Superior temporal gyrus (tissue), 1 donor: ENCODE data around the gene SLC47A2.

Experiments
- DNase-seq: peaks from one replicate; pipeline ENCODE4 v3.0.0-alpha.2; 2016; ENCODE audit errors: extremely low spot score

Gene SLC47A2

GRCh38 chr17:19747159-19747719, 30.9 kb upstream of the SLC47A2 start:
- no peak for DNase-seq

- DNase-seq: no peak
Measured at GRCh38 chr17:19746517-19746916, 30.1 kb upstream of the SLC47A2 start.

GRCh38 chr17:19744922-19745757, 28.8 kb upstream of the SLC47A2 start:
- DNase-seq: peak; percentile 89

GRCh38 chr17:19744492-19744891, 28.1 kb upstream of the SLC47A2 start:
- DNase-seq: no peak

- DNase-seq: no peak
Measured at GRCh38 chr17:19743101-19744100, 27.0 kb upstream of the SLC47A2 start.

GRCh38 chr17:19742495-19742894, 26.1 kb upstream of the SLC47A2 start:
- no peak for DNase-seq

- DNase-seq: no peak
Measured at GRCh38 chr17:19741832-19742457, 25.6 kb upstream of the SLC47A2 start.

- DNase-seq: no peak
Measured at GRCh38 chr17:19740933-19741332, 24.5 kb upstream of the SLC47A2 start.

GRCh38 chr17:19739241-19740201, 23.1 kb upstream of the SLC47A2 start:
- DNase-seq: no peak

GRCh38 chr17:19738757-19739156, 22.4 kb upstream of the SLC47A2 start:
- no peak for DNase-seq

- no peak for DNase-seq
Measured at GRCh38 chr17:19738073-19738449, 21.7 kb upstream of the SLC47A2 start.

- DNase-seq: no peak
Measured at GRCh38 chr17:19737305-19738072, 21.1 kb upstream of the SLC47A2 start.

- DNase-seq: no peak
Measured at GRCh38 chr17:19736071-19736470, 19.7 kb upstream of the SLC47A2 start.

GRCh38 chr17:19733953-19734526, 17.7 kb upstream of the SLC47A2 start:
- DNase-seq: no peak

- DNase-seq: no peak
Measured at GRCh38 chr17:19731626-19732025, 15.2 kb upstream of the SLC47A2 start.

- DNase-seq: no peak
Measured at GRCh38 chr17:19730843-19731242, 14.5 kb upstream of the SLC47A2 start.

- no peak for DNase-seq
Measured at GRCh38 chr17:19729900-19730299, 13.5 kb upstream of the SLC47A2 start.

- DNase-seq: peak; percentile 87
Measured at GRCh38 chr17:19728084-19728495, 11.7 kb upstream of the SLC47A2 start.

GRCh38 chr17:19727501-19728078, 11.2 kb upstream of the SLC47A2 start:
- DNase-seq: peak; percentile 97
